Effector CD4-positive, alpha-beta T cell (primary cell): Measurements from ENCODE around the gene UBAP2L.

ENCODE experiments used
- DNase-seq: peaks from one replicate; pipeline ENCODE4 v3.0.0-alpha.2; 2020
- total RNA-seq: gene quantifications from one replicate; lab custom pipeline; 2026; lab: John Stamatoyannopoulos, UW

The UBAP2L gene
- total RNA-seq: 221 reads per million, percentile 93 among the genes with 10 or more reads in this experiment

GRCh38 chr1:154220071-154220969 is at the start of gene UBAP2L:
TSS of gene UBAP2L (plus strand) at chr1:154220955. CDS start at chr1:154225124, 4,169 bp downstream.
- DNase-seq: peak; percentile 97

- no peak for DNase-seq
Measured at GRCh38 chr1:154171223-154171583, 49.6 kb upstream of the UBAP2L start.

GRCh38 chr1:154171880-154172279 is 48.9 kb upstream of the UBAP2L start:
- DNase-seq: no peak

GRCh38 chr1:154174654-154175053 is 46.1 kb upstream of the UBAP2L start:
- DNase-seq: no peak

- no peak for DNase-seq
Measured at GRCh38 chr1:154176337-154176736, 44.4 kb upstream of the UBAP2L start.

GRCh38 chr1:154178013-154178412 is 42.7 kb upstream of the UBAP2L start:
- DNase-seq: no peak

- DNase-seq: no peak
Measured at GRCh38 chr1:154178911-154179811, 41.6 kb upstream of the UBAP2L start.

GRCh38 chr1:154179946-154180687 is 40.6 kb upstream of the UBAP2L start:
- DNase-seq: no peak

GRCh38 chr1:154181944-154182343 is 38.8 kb upstream of the UBAP2L start:
- no peak for DNase-seq

- peak; percentile 56 for DNase-seq
Measured at GRCh38 chr1:154182344-154183045, 38.3 kb upstream of the UBAP2L start.

GRCh38 chr1:154183046-154183915 is 37.5 kb upstream of the UBAP2L start:
- DNase-seq: peak; percentile 92

GRCh38 chr1:154186177-154186576 is 34.6 kb upstream of the UBAP2L start:
- DNase-seq: peak; percentile 47

- no peak for DNase-seq
Measured at GRCh38 chr1:154186852-154187501, 33.8 kb upstream of the UBAP2L start.

GRCh38 chr1:154190550-154190949 is 30.2 kb upstream of the UBAP2L start:
- DNase-seq: no peak

- DNase-seq: no peak
Measured at GRCh38 chr1:154191990-154192461, 28.7 kb upstream of the UBAP2L start, which contains the start of gene TPM3. TSS of gene TPM3 (minus strand) at chr1:154192100. CDS start at chr1:154192018, 82 bp downstream.

- DNase-seq: no peak
Measured at GRCh38 chr1:154192476-154192875, 28.3 kb upstream of the UBAP2L start.

GRCh38 chr1:154193821-154194220 is 26.9 kb upstream of the UBAP2L start:
- no peak for DNase-seq

- peak; percentile 33 for DNase-seq
Measured at GRCh38 chr1:154198756-154199562, 21.8 kb upstream of the UBAP2L start.

- no peak for DNase-seq
Measured at GRCh38 chr1:154199563-154199879, 21.2 kb upstream of the UBAP2L start.
